ENCODE measurements around the gene YEATS4.

The YEATS4 gene

DNA sequence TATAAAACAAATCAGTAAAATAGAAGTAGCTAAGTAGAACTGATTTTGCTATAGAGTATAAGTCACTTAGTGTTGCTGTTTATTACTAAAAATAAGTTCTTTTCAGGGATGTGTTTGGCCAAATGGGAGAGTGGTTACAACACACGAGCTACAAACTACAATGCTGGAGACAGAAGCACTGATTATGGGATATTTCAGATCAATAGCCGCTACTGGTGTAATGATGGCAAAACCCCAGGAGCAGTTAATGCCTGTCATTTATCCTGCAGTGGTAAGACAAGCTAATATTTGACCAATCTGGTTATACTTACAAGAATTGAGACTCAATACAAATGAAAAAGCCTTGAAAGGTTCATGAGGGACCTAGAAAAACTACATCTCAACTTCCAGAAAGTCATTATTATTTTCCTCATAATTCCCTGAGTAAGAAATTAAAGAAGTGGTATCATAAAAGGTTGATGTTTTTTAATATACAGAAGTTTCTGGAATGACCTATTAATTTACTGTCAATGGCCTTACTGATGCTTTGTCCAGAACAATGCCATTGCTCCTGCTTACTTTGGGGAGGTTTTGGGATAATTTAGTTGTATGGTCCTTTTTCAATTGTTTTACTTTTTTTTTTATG is 9.4 kb upstream of the YEATS4 start:
- H3K9me3 Mint-ChIP-seq = no peaks in the 10 kb centered on the region
- no peak overlapping the region for H3K27ac Mint-ChIP-seq
- H3K4me1 Mint-ChIP-seq = peaks cover 5% of the 10 kb centered on the region
- H3K27me3 Mint-ChIP-seq = peaks cover 12% of the 10 kb centered on the region
- no peak for DNase-seq
- H3K36me3 Mint-ChIP-seq = no peaks in the 10 kb centered on the region
- CTCF ChIA-PET = interaction anchor here (0.6 to 1.4 kb wide), 2 partner anchors 8 to 62 kb away, joined by 3 to 6 read pairs; no protein-coding TSS in a partner anchor
- H3K4me3 Mint-ChIP-seq = no peak overlapping the region

DNA sequence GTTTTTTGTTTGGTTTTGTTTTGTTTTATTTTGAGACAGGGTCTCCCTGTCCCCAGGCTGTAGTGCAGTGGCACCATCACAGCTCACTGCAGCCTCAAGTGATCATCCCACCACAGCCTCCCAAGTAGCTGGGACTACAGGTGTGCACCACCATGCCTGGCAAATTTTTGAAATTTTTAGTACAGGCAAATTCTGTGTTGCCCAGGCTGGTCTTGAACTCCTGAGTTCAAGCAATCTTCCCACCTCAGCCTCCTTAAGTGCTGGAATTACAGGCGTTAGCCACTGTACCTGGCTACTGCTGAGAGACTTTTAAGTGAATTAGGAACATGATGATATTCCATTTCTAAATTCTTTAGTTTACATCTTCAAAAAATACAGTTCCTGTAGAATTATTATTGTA is 8.8 kb upstream of the YEATS4 start:
- Mint-ChIP-seq H3K36me3 (no peaks in the 10 kb centered on the region), H3K27me3 (peaks cover 12% of the 10 kb centered on the region), H3K27ac (no peak overlapping the region), H3K4me3 (no peak overlapping the region), H3K9me3 (no peaks in the 10 kb centered on the region), H3K4me1 (peaks cover 5% of the 10 kb centered on the region)
- CTCF ChIA-PET = no interaction called here
- no peak for DNase-seq

- Mint-ChIP-seq H3K27ac (no peak overlapping the region), H3K36me3 (no peaks in the 10 kb centered on the region), H3K4me1 (peaks cover 5% of the 10 kb centered on the region), H3K27me3 (peaks cover 12% of the 10 kb centered on the region), H3K9me3 (no peaks in the 10 kb centered on the region), H3K4me3 (no peak overlapping the region)
- CTCF ChIA-PET = interaction anchor here (2.5 kb wide), 1 partner anchor 60 kb away, joined by 7 read pairs; no protein-coding TSS in a partner anchor
- DNase-seq = no peak
Measured at GRCh38 chr12:69351462-69352236, 7.9 kb upstream of the YEATS4 start.

- no peak for DNase-seq
- H3K27me3 Mint-ChIP-seq = peaks cover 12% of the 10 kb centered on the region
- H3K4me1 Mint-ChIP-seq = peaks cover 8% of the 10 kb centered on the region
- H3K27ac Mint-ChIP-seq = no peak overlapping the region
- H3K4me3 Mint-ChIP-seq = no peak overlapping the region
- no peaks in the 10 kb centered on the region for H3K36me3 Mint-ChIP-seq
- CTCF ChIA-PET = interaction anchor here (2.5 kb wide), 1 partner anchor 61 kb away, joined by 7 read pairs; no protein-coding TSS in a partner anchor
- no peaks in the 10 kb centered on the region for H3K9me3 Mint-ChIP-seq
Measured at GRCh38 chr12:69352904-69353303, 6.6 kb upstream of the YEATS4 start.

DNA sequence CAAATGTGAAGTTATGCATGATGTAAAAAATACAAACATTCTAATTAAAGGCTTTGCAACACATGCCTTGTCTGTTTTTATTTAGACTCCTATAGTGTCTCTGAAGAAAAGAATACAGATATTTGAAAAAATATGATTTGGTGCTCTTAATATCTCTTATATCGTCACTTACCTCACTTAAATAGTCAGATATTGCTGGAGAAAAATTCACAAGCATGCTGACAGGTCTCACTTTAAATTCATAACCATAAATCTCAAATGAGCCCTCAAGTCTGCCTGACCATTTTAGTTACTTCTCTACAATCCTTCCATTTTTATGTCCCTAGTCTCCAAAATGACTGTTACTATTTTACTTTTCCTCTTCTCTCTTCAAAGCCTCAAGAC is 5.4 kb upstream of the YEATS4 start:
- no peak for DNase-seq
- Mint-ChIP-seq H3K4me1 (peaks cover 10% of the 10 kb centered on the region), H3K27me3 (peaks cover 9% of the 10 kb centered on the region), H3K36me3 (no peaks in the 10 kb centered on the region), H3K9me3 (no peaks in the 10 kb centered on the region), H3K4me3 (no peak overlapping the region), H3K27ac (no peak overlapping the region)
- CTCF ChIA-PET = interaction anchor here (2.5 kb wide), 1 partner anchor 63 kb away, joined by 7 read pairs; no protein-coding TSS in a partner anchor

DNA sequence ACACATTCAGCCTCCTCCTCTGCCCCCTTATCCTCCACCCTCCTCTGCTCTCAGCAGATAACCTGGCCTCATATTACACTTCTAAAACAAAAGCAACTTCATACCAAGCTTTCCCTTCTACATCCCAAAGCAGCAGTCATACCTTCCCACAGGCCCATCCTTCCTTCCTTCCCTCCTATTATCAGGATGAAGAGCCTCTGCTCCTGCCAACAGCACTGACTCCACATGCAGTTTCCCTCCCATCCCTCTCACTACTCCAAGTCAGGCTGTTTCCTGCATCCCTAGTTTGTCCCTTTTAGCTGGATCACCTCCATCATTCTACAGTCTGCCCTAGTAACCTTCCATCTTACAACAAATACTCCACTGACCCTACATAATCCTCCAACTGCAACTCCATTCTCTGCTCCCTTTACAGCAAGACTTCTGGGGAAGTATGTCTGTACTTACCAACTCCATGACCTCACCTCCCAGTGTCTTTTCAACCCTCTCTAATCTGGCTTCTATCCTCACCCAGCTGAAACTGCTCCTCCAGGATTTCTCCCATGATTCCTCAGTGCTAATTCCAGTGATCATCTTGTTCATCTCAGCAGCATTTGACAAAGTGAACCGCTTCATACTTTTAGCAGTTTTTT is 4.9 kb upstream of the YEATS4 start:
- CTCF ChIA-PET = no interaction called here
- Mint-ChIP-seq H3K27ac (no peak overlapping the region), H3K9me3 (no peaks in the 10 kb centered on the region), H3K4me1 (peaks cover 14% of the 10 kb centered on the region), H3K27me3 (peaks cover 9% of the 10 kb centered on the region), H3K36me3 (no peaks in the 10 kb centered on the region), H3K4me3 (no peak overlapping the region)
- no peak for DNase-seq

DNA sequence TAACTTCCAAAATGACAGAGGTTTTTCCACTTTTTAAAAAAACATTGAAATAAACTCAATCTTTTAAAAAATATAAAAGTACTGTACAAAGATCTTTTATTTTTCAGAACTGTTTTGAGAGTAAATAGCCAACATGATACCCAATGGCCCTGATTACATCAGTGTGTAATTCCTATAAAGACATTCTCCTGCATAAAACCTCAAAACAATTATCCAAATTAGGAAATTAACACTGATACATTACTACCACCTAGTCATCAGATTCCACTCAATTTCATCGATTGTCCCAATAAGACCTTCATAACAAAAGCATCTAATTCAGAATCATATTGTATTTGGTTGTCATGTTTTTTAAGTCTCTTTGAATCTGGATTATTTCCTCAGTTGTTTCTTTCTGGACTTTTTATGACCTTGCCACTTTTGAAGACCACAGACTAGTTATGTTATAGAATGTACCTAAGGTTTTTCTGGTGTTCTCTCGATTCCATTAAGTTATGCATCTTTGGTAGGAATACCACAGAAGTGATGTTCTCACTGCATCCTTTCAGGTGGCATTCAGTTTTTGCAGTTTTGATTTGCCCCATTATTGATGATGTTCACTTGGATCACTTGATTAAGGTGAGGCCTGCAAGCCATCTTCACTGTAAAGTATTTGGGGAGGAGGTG is 4.0 kb upstream of the YEATS4 start:
- DNase-seq = no peak
- CTCF ChIA-PET = no interaction called here
- no peak overlapping the region for H3K27ac Mint-ChIP-seq
- peaks cover 19% of the 10 kb centered on the region for H3K4me1 Mint-ChIP-seq
- H3K9me3 Mint-ChIP-seq = no peaks in the 10 kb centered on the region
- peaks cover 2% of the 10 kb centered on the region for H3K36me3 Mint-ChIP-seq
- H3K27me3 Mint-ChIP-seq = peaks cover 9% of the 10 kb centered on the region
- H3K4me3 Mint-ChIP-seq = no peak overlapping the region

- Mint-ChIP-seq H3K4me1 (peaks cover 38% of the 10 kb centered on the region), H3K27me3 (no peaks in the 10 kb centered on the region), H3K4me3 (peak overlapping the region; percentile 89), H3K27ac (peak overlapping the region; percentile 94), H3K36me3 (peaks cover 16% of the 10 kb centered on the region), H3K9me3 (no peaks in the 10 kb centered on the region)
- CTCF ChIA-PET = no interaction called here
- DNase-seq = no peak
Measured at GRCh38 chr12:69360348-69360672, 767 bp downstream of the YEATS4 start.

- Mint-ChIP-seq H3K4me1 (peaks cover 33% of the 10 kb centered on the region), H3K9me3 (no peaks in the 10 kb centered on the region), H3K36me3 (peaks cover 51% of the 10 kb centered on the region), H3K4me3 (no peak overlapping the region), H3K27ac (no peak overlapping the region), H3K27me3 (no peaks in the 10 kb centered on the region)
- no peak for DNase-seq
- CTCF ChIA-PET = interaction anchor here (1.3 kb wide), 1 partner anchor 204 kb away, joined by 3 read pairs; no protein-coding TSS in a partner anchor
Measured at GRCh38 chr12:69366796-69367195, 7.3 kb downstream of the YEATS4 start.

DNA sequence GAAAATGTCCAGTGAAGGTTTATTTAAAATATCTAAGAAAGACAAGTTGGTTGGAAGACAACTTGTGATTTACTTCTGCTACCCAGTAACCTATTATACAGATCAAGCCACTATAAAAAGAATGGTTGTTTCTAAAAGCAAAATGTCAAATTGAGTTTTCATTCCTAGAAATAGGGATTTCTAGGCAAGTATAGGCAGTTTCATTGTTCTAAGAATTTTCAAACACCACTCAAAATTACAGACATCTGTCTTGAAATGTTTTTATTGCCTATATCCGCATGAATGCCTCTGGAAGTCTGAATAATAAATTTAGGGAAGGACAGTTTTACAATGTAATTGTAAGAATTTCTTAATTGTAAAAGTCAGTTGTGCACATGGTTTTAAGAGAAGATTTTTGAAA is 8.6 kb downstream of the YEATS4 start:
- Mint-ChIP-seq H3K9me3 (peaks cover 3% of the 10 kb centered on the region), H3K27me3 (no peaks in the 10 kb centered on the region), H3K4me3 (no peak overlapping the region), H3K27ac (no peak overlapping the region), H3K4me1 (peaks cover 28% of the 10 kb centered on the region), H3K36me3 (peaks cover 61% of the 10 kb centered on the region)
- DNase-seq = no peak
- CTCF ChIA-PET = no interaction called here

- no peak for DNase-seq
- no peaks in the 10 kb centered on the region for H3K9me3 Mint-ChIP-seq
- H3K27me3 Mint-ChIP-seq = no peaks in the 10 kb centered on the region
- CTCF ChIA-PET = no interaction called here
- H3K36me3 Mint-ChIP-seq = peaks cover 45% of the 10 kb centered on the region
- no peak overlapping the region for H3K4me3 Mint-ChIP-seq
- H3K4me1 Mint-ChIP-seq = peaks cover 3% of the 10 kb centered on the region
- no peak overlapping the region for H3K27ac Mint-ChIP-seq
Measured at GRCh38 chr12:69383074-69383473, 23.5 kb downstream of the YEATS4 start.

DNA sequence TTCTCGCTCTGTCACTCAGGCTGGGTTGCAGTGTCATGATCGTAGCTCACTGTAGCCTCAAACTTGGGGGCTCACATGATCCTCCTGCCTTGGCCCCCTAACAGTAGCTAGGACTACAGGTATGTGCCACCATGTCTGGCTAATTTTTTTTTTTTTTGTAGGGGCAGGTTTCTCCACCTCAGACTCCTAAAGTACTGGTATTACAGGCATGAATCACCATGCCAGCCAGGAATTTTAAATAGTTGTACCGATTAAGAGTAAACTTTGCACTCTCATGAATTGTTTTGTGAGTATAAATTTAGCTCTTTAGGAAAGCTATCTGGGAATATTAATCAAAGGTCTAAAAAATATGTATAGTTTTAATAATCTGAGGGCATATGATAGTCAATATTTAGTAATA is 25.5 kb downstream of the YEATS4 start:
- H3K27ac Mint-ChIP-seq = no peak overlapping the region
- no peaks in the 10 kb centered on the region for H3K27me3 Mint-ChIP-seq
- no peak for DNase-seq
- peaks cover 45% of the 10 kb centered on the region for H3K36me3 Mint-ChIP-seq
- no peak overlapping the region for H3K4me3 Mint-ChIP-seq
- CTCF ChIA-PET = interaction anchor here (1.0 to 2.1 kb wide), 4 partner anchors 94 to 256 kb away, joined by 3 to 9 read pairs (median 4); no protein-coding TSS in a partner anchor
- peaks cover 3% of the 10 kb centered on the region for H3K4me1 Mint-ChIP-seq
- no peaks in the 10 kb centered on the region for H3K9me3 Mint-ChIP-seq

DNA sequence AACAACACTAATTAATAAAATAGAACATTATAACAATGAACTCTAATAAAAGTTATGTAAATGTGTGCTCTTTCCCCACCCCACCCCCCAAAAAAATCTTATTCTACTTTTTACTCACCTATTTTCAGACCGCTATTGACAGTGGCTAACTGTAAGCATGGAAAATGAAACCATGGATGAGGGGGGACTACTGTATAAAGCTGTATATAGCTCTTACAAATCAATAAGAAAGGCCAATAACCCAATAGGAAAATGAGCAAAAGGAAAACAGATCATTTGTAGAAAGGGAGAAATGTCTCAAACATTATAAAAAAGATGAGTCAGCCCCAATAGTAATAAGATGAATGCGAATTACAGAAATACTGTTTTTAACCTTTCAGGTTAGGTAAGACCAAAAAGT is 27.4 kb downstream of the YEATS4 start:
- CTCF ChIA-PET = interaction anchor here (1.2 to 2.1 kb wide), 3 partner anchors 28 to 184 kb away, joined by 3 to 9 read pairs (median 3); no protein-coding TSS in a partner anchor
- Mint-ChIP-seq H3K36me3 (peaks cover 47% of the 10 kb centered on the region), H3K27me3 (no peaks in the 10 kb centered on the region), H3K4me3 (no peak overlapping the region), H3K27ac (no peak overlapping the region), H3K9me3 (no peaks in the 10 kb centered on the region), H3K4me1 (peaks cover 3% of the 10 kb centered on the region)
- DNase-seq = no peak

DNA sequence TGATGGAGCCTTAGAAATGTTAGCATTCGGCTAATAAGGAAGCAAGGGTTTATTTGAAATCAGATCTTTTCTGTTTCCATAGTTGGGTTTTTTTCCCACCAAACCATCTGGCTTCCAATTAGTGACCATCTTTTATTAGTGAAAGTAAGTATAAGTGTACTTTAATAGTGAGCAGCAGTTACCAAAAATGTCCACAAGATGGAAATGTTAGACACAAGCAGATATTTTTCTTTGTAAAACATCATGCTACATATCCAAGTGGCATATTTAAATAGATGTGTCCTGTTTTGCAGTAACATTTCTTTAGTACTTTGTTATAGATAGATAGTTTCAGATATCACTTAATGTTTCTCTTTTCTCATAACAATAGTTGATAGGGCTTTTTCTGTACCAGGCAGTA is 28.8 kb downstream of the YEATS4 start:
- H3K4me1 Mint-ChIP-seq = no peaks in the 10 kb centered on the region
- H3K36me3 Mint-ChIP-seq = peaks cover 44% of the 10 kb centered on the region
- no peaks in the 10 kb centered on the region for H3K9me3 Mint-ChIP-seq
- no peak for DNase-seq
- H3K4me3 Mint-ChIP-seq = no peak overlapping the region
- H3K27ac Mint-ChIP-seq = no peak overlapping the region
- CTCF ChIA-PET = interaction anchor here (0.6 to 2.8 kb wide), 3 partner anchors 78 to 251 kb away, joined by 3 to 12 read pairs (median 3); no protein-coding TSS in a partner anchor
- no peaks in the 10 kb centered on the region for H3K27me3 Mint-ChIP-seq
